Inflammatory macrophage treated with lipopolysaccharide for 1 hour (primary cell): ENCODE data around the gene KRTAP9-7.

Source experiments
- DNase-seq, 2 donors: peaks; one replicate each; pipeline ENCODE4 v3.0.0-alpha.2; 2020 to 2022

Gene KRTAP9-7

GRCh38 chr17:41322903-41323895 lies 47.7 kb downstream of the KRTAP9-7 start:
- no peak for DNase-seq

- DNase-seq = no peak
These were observed 48.9 kb downstream of the KRTAP9-7 start for GRCh38 chr17:41324180-41325075.

- no peak for DNase-seq
These were observed 49.6 kb downstream of the KRTAP9-7 start for GRCh38 chr17:41325126-41325525.

- no peak for DNase-seq
These were observed 50.1 kb downstream of the KRTAP9-7 start for GRCh38 chr17:41325611-41326010.
